MM.1S (cell line): ENCODE results near the gene CNBP.

Experiments
- DNase-seq: peaks from one replicate; pipeline ENCODE4 v3.0.0-alpha.2; 2015
- H2AFZ ChIP-seq: fragments of 300-600 bp; sonication (generic); 2 replicates; pipeline ENCODE4 v1.6.0; 2016; ENCODE audit warnings: antibody characterized with exemption, low read length
- H3F3A ChIP-seq: fragments of 300-600 bp; sonication (generic); 2 replicates; pipeline ENCODE4 v1.6.1; 2016; ENCODE audit warnings: mild to moderate bottlenecking, antibody characterized with exemption, low read length, moderate library complexity, mixed read lengths; ENCODE audit not compliant: insufficient read depth
- H3K27ac ChIP-seq: fragments of 300-600 bp; sonication (generic); 2 replicates; pipeline ENCODE4 v1.5.1; 2016; ENCODE audit warnings: mild to moderate bottlenecking, low read length
- H3K27me3 ChIP-seq: fragments of 300-600 bp; sonication (generic); replicated peaks from 2 replicates; pipeline ENCODE4 v1.6.0; 2016; ENCODE audit warnings: low read length; ENCODE audit not compliant: insufficient read depth
- H3K36me3 ChIP-seq: fragments of 300-600 bp; sonication (generic); replicated peaks from 2 replicates; pipeline ENCODE4 v1.6.1; 2016; ENCODE audit warnings: mild to moderate bottlenecking, low read length, mixed read lengths; ENCODE audit not compliant: insufficient read depth
- H3K4me1 ChIP-seq: fragments of 300-600 bp; sonication (generic); 2 replicates; pipeline ENCODE4 v1.6.1; 2016; ENCODE audit warnings: low read length, mixed read lengths
- H3K4me2 ChIP-seq: fragments of 300-600 bp; sonication (generic); 2 replicates; pipeline ENCODE4 v1.6.0; 2016; ENCODE audit warnings: low read depth, low read length
- H3K4me3 ChIP-seq: fragments of 300-600 bp; sonication (generic); 2 replicates; pipeline ENCODE4 v1.5.1; 2016; ENCODE audit warnings: low read length, mixed read lengths
- H3K79me2 ChIP-seq: fragments of 300-600 bp; sonication (generic); 2 replicates; pipeline ENCODE4 v1.6.1; 2016; ENCODE audit warnings: mixed run types, low read length, mixed read lengths
- H3K9ac ChIP-seq: fragments of 300-600 bp; sonication (generic); 2 replicates; pipeline ENCODE4 v1.6.1; 2016; ENCODE audit warnings: low read length, mixed read lengths
- H3K9me2 ChIP-seq: fragments of 300-600 bp; sonication (generic); replicated peaks from 2 replicates; pipeline ENCODE4 v1.6.1; 2016; ENCODE audit warnings: mild to moderate bottlenecking, low read length, mixed read lengths; ENCODE audit not compliant: insufficient read depth
- H3K9me3 ChIP-seq: fragments of 300-600 bp; sonication (generic); replicated peaks from 2 replicates; pipeline ENCODE4 v1.6.1; 2016; ENCODE audit warnings: mild to moderate bottlenecking, low read length, mixed read lengths; ENCODE audit not compliant: insufficient read depth
- H4K20me1 ChIP-seq: fragments of 300-600 bp; sonication (generic); 2 replicates; pipeline ENCODE4 v1.6.1; 2016; ENCODE audit warnings: mild to moderate bottlenecking, low read length, moderate library complexity, mixed read lengths; ENCODE audit not compliant: insufficient read depth
- CTCF ChIP-seq: fragments of 300-600 bp; sonication (generic); IDR thresholded peaks from 2 replicates; pipeline ENCODE4 v1.5.1; 2016; ENCODE audit warnings: antibody characterized with exemption, low read length, mixed read lengths
- EZH2 ChIP-seq: fragments of 300-600 bp; sonication (generic); optimal IDR thresholded peaks from 2 replicates; pipeline ENCODE3; 2017; ENCODE audit warnings: low read depth, mild to moderate bottlenecking, antibody characterized with exemption, low read length, mixed read lengths
- EZH2phosphoT487 ChIP-seq: fragments of 300-600 bp; sonication (generic); IDR thresholded peaks from 2 replicates; pipeline ENCODE4 v1.6.1; 2018; ENCODE audit warnings: antibody characterized with exemption, low read length

CNBP gene

DNA sequence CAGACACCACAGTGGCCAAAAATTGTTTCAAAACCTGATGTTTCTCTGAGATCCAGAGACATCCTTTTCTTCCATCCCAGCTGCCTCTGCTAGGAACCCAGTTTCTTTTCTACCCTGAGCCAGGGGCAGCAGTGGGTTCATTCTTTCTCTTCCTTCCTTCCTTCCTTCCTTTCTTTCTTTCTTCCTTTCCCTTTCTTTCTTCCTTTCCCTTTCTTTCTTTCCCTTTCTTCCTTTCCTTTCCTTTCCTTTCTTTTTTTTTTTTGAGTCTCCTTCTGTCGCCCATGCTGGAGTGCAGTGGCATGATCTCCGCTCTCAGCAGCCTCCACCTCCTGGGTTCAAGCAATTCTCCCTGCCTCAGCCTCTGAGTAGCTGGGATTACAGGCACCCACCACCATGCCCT is 35.0 kb upstream of the CNBP start:
- Histone ChIP-seq H3K4me2 (no peak overlapping the region), H4K20me1 (no peaks in the 10 kb centered on the region), H3K27ac (no peak overlapping the region), H3K4me1 (no peaks in the 10 kb centered on the region), H2AFZ (no peak overlapping the region), H3K9me3 (no peaks in the 10 kb centered on the region), H3F3A (no peaks in the 10 kb centered on the region), H3K27me3 (no peaks in the 10 kb centered on the region), H3K79me2 (no peaks in the 10 kb centered on the region), H3K36me3 (no peaks in the 10 kb centered on the region), H3K9ac (no peak overlapping the region), H3K4me3 (no peak overlapping the region), H3K9me2 (no peaks in the 10 kb centered on the region)
- no peak for DNase-seq
- TF ChIP-seq EZH2: no peak

GRCh38 chr3:129213238-129213637 is 29.5 kb upstream of the CNBP start:
- Histone ChIP-seq H3K36me3 (no peaks in the 10 kb centered on the region), H3K4me2 (no peak overlapping the region), H4K20me1 (no peaks in the 10 kb centered on the region), H3K9me2 (no peaks in the 10 kb centered on the region), H3F3A (no peaks in the 10 kb centered on the region), H3K27ac (no peak overlapping the region), H3K9ac (no peak overlapping the region), H3K4me3 (no peak overlapping the region), H3K4me1 (no peaks in the 10 kb centered on the region), H3K9me3 (no peaks in the 10 kb centered on the region), H3K79me2 (no peaks in the 10 kb centered on the region), H3K27me3 (no peaks in the 10 kb centered on the region), H2AFZ (no peak overlapping the region)
- no peak for DNase-seq
- TF ChIP-seq EZH2phosphoT487: no peak
- no peak for TF ChIP-seq CTCF
- TF ChIP-seq EZH2: no peak

- H3K27me3 ChIP-seq: no peaks in the 10 kb centered on the region
- TF ChIP-seq EZH2: no peak
- no peak for TF ChIP-seq CTCF
- TF ChIP-seq EZH2phosphoT487: no peak
- H3F3A ChIP-seq: no peaks in the 10 kb centered on the region
- H3K9me2 ChIP-seq: no peaks in the 10 kb centered on the region
- no peak overlapping the region for H3K27ac ChIP-seq
- no peak overlapping the region for H2AFZ ChIP-seq
- H3K9ac ChIP-seq: no peak overlapping the region
- H3K36me3 ChIP-seq: no peaks in the 10 kb centered on the region
- no peaks in the 10 kb centered on the region for H3K79me2 ChIP-seq
- H3K4me2 ChIP-seq: no peak overlapping the region
- H3K4me1 ChIP-seq: no peaks in the 10 kb centered on the region
- no peaks in the 10 kb centered on the region for H3K9me3 ChIP-seq
- no peak for DNase-seq
- no peaks in the 10 kb centered on the region for H4K20me1 ChIP-seq
- H3K4me3 ChIP-seq: no peak overlapping the region
Measured at GRCh38 chr3:129211772-129212171, 28.1 kb upstream of the CNBP start.

GRCh38 chr3:129211345-129211744 is 27.6 kb upstream of the CNBP start:
- H3K4me1 ChIP-seq: no peaks in the 10 kb centered on the region
- no peaks in the 10 kb centered on the region for H3K36me3 ChIP-seq
- no peaks in the 10 kb centered on the region for H3K79me2 ChIP-seq
- no peak overlapping the region for H3K4me3 ChIP-seq
- no peak for DNase-seq
- H3K4me2 ChIP-seq: no peak overlapping the region
- no peak overlapping the region for H2AFZ ChIP-seq
- no peaks in the 10 kb centered on the region for H3K9me2 ChIP-seq
- TF ChIP-seq EZH2 (no peak), EZH2phosphoT487 (no peak), CTCF (no peak)
- no peak overlapping the region for H3K9ac ChIP-seq
- no peaks in the 10 kb centered on the region for H4K20me1 ChIP-seq
- no peaks in the 10 kb centered on the region for H3K27me3 ChIP-seq
- no peaks in the 10 kb centered on the region for H3K9me3 ChIP-seq
- no peak overlapping the region for H3K27ac ChIP-seq
- no peaks in the 10 kb centered on the region for H3F3A ChIP-seq
